IPS DF 19.7 (cell line): Measurements from ENCODE around the gene SLC25A20.
"Not testable (repeated sequence)": the region's sequence is repeated elsewhere in the genome, so short reads cannot be mapped to it uniquely, and the experiment has no call there.

Experiments used
- DNase-seq: peaks from one replicate; pipeline ENCODE4 v3.0.0-alpha.2; 2013; ENCODE audit warnings: low read depth, low spot score

Gene SLC25A20

GRCh38 chr3:48847053-48847503 lies 51.6 kb downstream of the SLC25A20 start:
- DNase-seq = no peak

GRCh38 chr3:48845170-48845569 lies 53.5 kb downstream of the SLC25A20 start:
- DNase-seq = no peak

- no peak for DNase-seq
These were observed 61.5 kb downstream of the SLC25A20 start for GRCh38 chr3:48837163-48837562.

GRCh38 chr3:48835650-48836366 lies 62.9 kb downstream of the SLC25A20 start:
- DNase-seq = no peak

- no peak for DNase-seq
These were observed 66.0 kb downstream of the SLC25A20 start for GRCh38 chr3:48832684-48833083.

GRCh38 chr3:48830715-48831114 lies 68.0 kb downstream of the SLC25A20 start:
- DNase-seq = no peak

- DNase-seq = not testable (repeated sequence)
These were observed 69.2 kb downstream of the SLC25A20 start for GRCh38 chr3:48829525-48829924.

GRCh38 chr3:48827874-48828273 lies 70.8 kb downstream of the SLC25A20 start:
- not testable (repeated sequence) for DNase-seq

- DNase-seq = no peak
These were observed 72.2 kb downstream of the SLC25A20 start for GRCh38 chr3:48826451-48826850.

- DNase-seq = no peak
These were observed 77.9 kb downstream of the SLC25A20 start for GRCh38 chr3:48820612-48821324.

GRCh38 chr3:48819234-48820221 lies 79.2 kb downstream of the SLC25A20 start:
- no peak for DNase-seq

- no peak for DNase-seq
These were observed 87.2 kb downstream of the SLC25A20 start for GRCh38 chr3:48811524-48811923.
